ENCODE measurements around the gene GJA4. TPM values are rescaled to one million over a fixed set of nuclear protein-coding genes. Genes with fewer than 3 reads are reported as not detected.
A peak's percentile ranks its signal among the peaks of the same experiment; 100 is the strongest.
"Not testable (repeated sequence)": the region's sequence is repeated elsewhere in the genome, so short reads cannot be mapped to it uniquely, and the experiment has no call there.

The GJA4 gene
- total and polyA plus RNA-seq, 5 experiments from 2014 or later = not detected

DNA sequence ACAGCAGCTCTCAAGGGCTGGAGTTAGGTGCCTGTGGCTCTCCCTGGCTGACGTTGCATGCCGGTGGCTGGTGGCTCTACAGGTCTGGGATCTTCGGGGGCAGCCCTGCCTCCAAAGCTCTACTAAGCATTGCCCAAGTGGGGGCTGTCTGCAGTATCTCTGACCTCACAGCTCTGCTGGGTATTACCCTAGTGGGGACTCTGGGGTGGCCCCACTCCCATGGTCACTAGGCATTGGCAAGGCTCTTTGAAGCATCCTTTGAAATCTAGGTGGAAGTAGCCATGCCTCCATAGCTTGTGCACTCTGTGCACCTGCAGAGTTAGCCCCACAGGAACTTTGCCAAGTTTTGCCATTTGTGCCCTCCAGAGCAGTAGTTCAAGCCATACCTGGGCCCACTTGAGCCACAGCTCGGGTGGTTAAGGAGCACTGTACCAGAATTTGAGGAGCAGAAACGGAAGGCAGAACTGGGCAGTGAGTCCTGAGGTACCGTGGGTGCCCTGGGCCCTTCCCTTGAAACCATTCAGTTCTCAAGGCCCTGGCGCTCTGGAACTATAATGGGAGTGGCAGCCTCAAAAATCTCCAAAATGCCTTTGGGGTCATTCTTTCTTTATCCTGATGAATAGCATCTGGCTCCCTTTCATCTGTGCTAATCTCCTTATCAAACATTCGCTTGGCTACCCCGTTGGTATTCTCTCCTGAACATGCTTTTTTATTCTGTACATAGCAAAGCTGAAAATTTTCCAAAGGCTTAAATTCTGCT is 15.4 kb downstream of the GJA4 start:
- Mint-ChIP-seq H3K27ac (no peak overlapping the region), H3K36me3 (peaks cover 8 to 23% (median 11%) of the 10 kb centered on the region in 3 donors), H3K4me1 (peaks cover 0 to 10% (median under 1%) of the 10 kb centered on the region in 4 donors), H3K9me3 (peaks cover 0 to 17% (median 6%) of the 10 kb centered on the region in 9 donors), H3K4me3 (no peak overlapping the region), H3K27me3 (no peaks in the 10 kb centered on the region)
- POLR2A ChIA-PET = no interaction called here
- DNase-seq = no peak
- ATAC-seq = no peak

DNA sequence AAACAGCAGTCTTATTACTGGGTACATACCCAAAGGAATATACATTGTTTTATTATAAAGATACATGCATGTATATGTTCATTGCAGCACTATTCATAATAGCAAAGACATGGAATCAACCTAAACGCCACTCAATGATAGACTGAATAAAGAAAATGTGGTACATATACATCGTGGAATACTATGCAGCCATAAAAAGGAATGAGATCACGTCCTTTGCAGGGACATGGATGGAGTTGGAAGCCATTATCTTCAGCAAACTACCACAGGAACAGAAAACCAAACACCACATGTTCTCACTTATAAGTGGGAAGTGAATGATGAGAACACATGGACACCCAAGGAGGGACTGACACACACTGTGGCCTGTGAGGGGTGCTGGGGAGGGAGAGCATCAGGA is 18.0 kb downstream of the GJA4 start:
- ATAC-seq, POLR2A ChIA-PET, DNase-seq, H3K4me3 Mint-ChIP-seq, H3K27ac Mint-ChIP-seq, H3K4me1 Mint-ChIP-seq, H3K27me3 Mint-ChIP-seq: not testable (repeated sequence)
- Mint-ChIP-seq H3K36me3 (peaks cover 0 to 21% (median 2%) of the 10 kb centered on the region in 3 donors), H3K9me3 (peaks cover 0 to 12% (median 3%) of the 10 kb centered on the region in 9 donors)

DNA sequence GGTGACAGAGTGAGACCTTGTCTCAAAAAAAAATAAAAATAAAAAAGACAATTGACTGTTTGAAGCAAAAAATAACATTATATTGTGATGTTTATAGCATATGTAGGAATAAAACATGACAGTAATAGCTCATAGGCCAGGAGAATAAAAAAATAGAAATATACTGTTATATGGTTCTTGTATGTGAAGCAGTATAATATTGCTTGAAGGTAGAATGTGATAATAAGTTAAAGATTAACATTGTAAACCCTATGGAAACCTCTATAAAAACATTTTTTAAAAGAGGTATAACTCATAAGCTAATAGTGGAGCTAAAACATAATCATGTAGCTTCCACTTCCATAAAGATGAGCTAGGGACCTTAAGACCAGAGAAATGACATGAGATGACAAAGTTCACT is 23.5 kb downstream of the GJA4 start:
- POLR2A ChIA-PET = no interaction called here
- Mint-ChIP-seq H3K4me3 (no peak overlapping the region), H3K36me3 (peaks cover 0 to 12% (median 0%) of the 10 kb centered on the region in 3 donors), H3K9me3 (peaks cover 0 to under 1% (median 0%) of the 10 kb centered on the region in 9 donors), H3K27ac (no peak overlapping the region), H3K4me1 (peaks cover 0 to 4% (median 0%) of the 10 kb centered on the region in 4 donors), H3K27me3 (peaks cover 0 to 2% (median 0%) of the 10 kb centered on the region in 5 donors)
- no peak for ATAC-seq
- DNase-seq = no peak

DNA sequence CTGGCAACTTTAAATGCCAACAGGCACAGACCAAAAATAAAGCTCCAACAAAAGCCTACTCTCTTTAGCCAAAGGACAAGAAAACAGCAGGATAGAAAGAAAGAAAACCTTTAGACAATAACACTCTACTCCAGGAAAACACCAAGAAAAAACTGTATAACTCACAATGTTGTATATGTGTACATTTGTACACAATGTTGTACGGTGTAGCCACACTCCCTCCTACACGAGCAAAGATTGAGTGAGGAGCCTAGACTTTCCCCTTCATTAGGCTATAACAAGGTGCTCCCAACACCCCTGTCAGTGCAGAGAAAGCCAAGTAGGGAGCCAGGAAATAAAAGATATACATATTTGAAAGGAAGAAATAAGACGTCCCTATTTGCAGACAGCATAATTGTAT is 24.0 kb downstream of the GJA4 start:
- H3K4me3 Mint-ChIP-seq = no peak overlapping the region
- ATAC-seq = no peak
- peaks cover 0 to 2% (median 0%) of the 10 kb centered on the region in 9 donors for H3K9me3 Mint-ChIP-seq
- peaks cover 0 to 2% (median 0%) of the 10 kb centered on the region in 5 donors for H3K27me3 Mint-ChIP-seq
- no peak for DNase-seq
- no peak overlapping the region for H3K27ac Mint-ChIP-seq
- POLR2A ChIA-PET = no interaction called here
- H3K36me3 Mint-ChIP-seq = peaks cover 0 to 15% (median 0%) of the 10 kb centered on the region in 3 donors
- no peaks in the 10 kb centered on the region for H3K4me1 Mint-ChIP-seq

DNA sequence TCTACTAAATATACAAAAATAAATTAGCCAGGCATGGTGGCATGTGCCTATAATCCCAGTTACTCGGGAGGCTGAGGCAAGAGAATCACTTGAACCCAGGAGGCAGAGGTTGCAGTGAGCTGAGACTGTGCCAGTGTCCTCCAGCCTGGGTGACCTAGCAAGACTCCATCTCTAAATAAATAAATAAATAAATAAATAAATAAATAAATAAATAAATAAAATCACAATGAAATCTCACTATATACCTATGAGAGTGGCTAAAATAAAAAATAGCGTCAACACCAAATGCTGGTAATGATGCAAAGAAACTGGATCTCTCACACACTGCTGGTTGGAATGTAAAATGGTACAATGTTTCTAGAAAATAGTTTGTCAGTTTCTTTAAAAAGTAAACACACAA is 26.1 kb downstream of the GJA4 start:
- H3K4me1 Mint-ChIP-seq, DNase-seq, H3K27me3 Mint-ChIP-seq, ATAC-seq, H3K4me3 Mint-ChIP-seq, H3K9me3 Mint-ChIP-seq, H3K27ac Mint-ChIP-seq: not testable (repeated sequence)
- POLR2A ChIA-PET = interaction anchor here (0.6 kb wide), 1 partner anchor 28 kb away, joined by 3 read pairs; no protein-coding TSS in a partner anchor
- H3K36me3 Mint-ChIP-seq = peaks cover 0 to 11% (median 0%) of the 10 kb centered on the region in 3 donors

DNA sequence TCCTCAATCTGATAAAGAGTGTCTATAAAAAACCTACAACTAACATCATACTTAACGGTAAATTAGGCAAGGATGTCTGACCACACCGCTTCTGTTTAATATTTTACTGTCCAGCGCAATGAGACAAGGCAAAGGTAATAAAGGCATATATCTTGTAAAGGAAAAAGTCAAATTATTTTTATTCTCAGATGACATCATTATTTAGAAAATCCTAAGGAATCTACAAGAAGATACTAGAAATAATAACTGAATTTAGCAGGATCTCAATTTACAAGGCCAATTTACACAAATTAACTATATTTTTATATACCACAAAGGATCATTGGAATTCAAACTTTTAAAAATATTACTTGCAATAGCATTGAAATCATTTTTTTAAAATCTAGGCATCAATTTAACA is 29.4 kb downstream of the GJA4 start:
- peaks cover 0 to 2% (median 0%) of the 10 kb centered on the region in 5 donors for H3K27me3 Mint-ChIP-seq
- POLR2A ChIA-PET = no interaction called here
- peaks cover 0 to 9% (median 0%) of the 10 kb centered on the region in 9 donors for H3K9me3 Mint-ChIP-seq
- H3K36me3 Mint-ChIP-seq = peaks cover 0 to 9% (median 0%) of the 10 kb centered on the region in 3 donors
- no peak for ATAC-seq
- DNase-seq = no peak
- H3K4me1 Mint-ChIP-seq = peaks cover 0 to 2% (median 0%) of the 10 kb centered on the region in 4 donors
- H3K27ac Mint-ChIP-seq = no peak overlapping the region
- H3K4me3 Mint-ChIP-seq = no peak overlapping the region

DNA sequence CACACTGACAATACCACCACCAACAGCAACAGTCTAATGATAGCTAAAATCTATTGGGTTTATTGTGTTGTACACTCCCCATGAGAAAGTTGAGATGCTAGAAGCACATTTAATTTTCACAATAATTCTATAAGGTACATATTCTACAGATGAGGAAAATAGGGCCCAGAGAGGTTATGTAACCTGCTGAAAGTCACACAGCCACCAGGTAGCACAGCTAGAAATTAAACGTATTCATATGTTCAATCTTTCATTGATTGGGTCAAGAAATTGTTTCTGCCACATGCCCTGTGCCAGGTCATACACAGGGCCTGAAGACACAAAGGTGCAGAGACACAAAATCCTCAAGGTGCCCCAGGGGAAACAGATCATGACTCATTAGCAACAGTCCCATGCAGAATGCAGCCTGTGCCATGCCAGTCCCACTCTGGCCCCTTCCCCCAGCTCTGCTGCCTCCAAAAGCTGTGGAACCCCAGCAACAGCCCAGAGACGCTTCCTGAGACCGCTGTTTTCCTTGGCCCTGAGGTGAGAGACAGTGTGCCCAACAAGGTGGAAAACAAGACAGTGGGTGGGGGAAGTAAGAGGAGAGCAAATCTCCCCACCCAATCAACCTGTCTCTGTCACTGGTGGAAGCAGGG is 32.1 kb downstream of the GJA4 start:
- Mint-ChIP-seq H3K27me3 (no peaks in the 10 kb centered on the region), H3K9me3 (peaks cover 0 to 9% (median 0%) of the 10 kb centered on the region in 9 donors), H3K4me3 (no peak overlapping the region), H3K36me3 (peaks cover 0 to 6% (median 0%) of the 10 kb centered on the region in 3 donors), H3K4me1 (peaks cover 0 to 6% (median 0%) of the 10 kb centered on the region in 4 donors), H3K27ac (no peak overlapping the region)
- POLR2A ChIA-PET = no interaction called here
- DNase-seq (no peak), ATAC-seq (no peak)

DNA sequence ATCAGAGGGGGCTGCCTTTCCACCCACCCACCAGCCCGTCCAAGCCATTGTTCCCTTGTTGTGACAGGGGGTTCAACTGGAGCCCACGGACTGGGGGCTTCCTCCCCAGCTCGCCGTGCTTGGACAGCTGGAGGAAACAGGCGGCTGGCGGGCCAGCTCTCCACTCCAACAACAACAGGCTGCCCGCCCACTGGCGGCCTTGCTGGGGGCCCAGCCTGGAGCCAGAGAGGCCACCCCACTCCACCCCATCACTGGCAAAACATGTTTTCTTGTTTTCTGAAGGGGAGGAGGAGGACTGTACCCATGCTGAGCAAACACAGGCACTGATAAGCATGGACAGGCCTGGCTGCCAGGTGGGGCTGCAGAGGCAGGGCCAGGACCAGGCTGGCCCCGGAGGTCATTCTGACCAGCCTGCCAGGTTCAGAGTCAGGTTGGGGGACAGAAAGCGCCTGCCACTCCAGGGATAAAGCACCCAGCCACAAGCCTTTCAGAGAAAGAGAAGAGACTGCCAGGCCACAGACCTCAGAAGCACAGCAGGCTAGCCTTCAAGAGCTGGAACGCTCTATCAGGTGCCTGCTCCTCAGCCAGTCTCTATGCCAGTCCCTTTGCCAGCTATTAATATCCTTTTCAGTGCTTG is 32.8 kb downstream of the GJA4 start:
- Mint-ChIP-seq H3K4me3 (no peak overlapping the region), H3K4me1 (peaks cover 0 to 6% (median 0%) of the 10 kb centered on the region in 4 donors), H3K9me3 (peaks cover 0 to 9% (median 0%) of the 10 kb centered on the region in 9 donors), H3K27ac (no peak overlapping the region), H3K36me3 (peaks cover 0 to 3% (median 0%) of the 10 kb centered on the region in 3 donors), H3K27me3 (no peaks in the 10 kb centered on the region)
- DNase-seq = no peak
- POLR2A ChIA-PET = no interaction called here
- no peak for ATAC-seq

DNA sequence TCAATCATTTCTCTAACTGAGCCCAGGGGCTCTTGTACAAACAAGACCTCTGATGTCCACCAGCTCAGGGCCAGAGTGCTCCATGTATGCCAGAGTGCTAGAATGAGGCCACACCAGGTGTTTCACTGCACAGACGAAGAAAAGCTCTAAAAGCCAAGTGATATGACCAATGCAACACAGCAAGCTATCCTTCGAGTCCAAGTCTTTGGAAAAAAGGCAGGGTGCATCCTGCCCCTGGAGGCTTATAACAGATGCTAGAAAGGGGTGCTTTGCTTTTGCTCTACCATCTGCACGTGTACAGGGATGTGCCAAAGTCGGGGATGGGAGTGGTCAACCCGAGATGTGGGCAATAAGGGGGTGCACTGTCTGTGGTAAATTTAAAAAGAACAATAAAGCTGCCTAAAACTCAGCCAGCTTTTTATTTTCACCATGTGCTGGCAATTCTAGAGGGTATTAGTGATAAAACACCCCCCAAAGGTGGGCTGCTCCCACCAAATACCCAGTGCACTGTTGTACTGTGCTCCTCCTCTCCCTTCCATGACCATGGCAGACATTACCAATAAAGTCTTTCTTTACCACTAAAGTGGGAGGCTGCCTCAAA is 34.6 kb downstream of the GJA4 start:
- H3K36me3 Mint-ChIP-seq = peaks cover 0 to 2% (median 0%) of the 10 kb centered on the region in 3 donors
- H3K4me1 Mint-ChIP-seq = peaks cover 0 to 6% (median 0%) of the 10 kb centered on the region in 4 donors
- ATAC-seq (no peak), DNase-seq (no peak)
- peak overlapping the region in 1 of 10 donors; percentile 54 for H3K27ac Mint-ChIP-seq
- POLR2A ChIA-PET = no interaction called here
- H3K9me3 Mint-ChIP-seq = peaks cover 0 to 9% (median 0%) of the 10 kb centered on the region in 9 donors
- no peak overlapping the region for H3K4me3 Mint-ChIP-seq
- H3K27me3 Mint-ChIP-seq = no peaks in the 10 kb centered on the region

DNA sequence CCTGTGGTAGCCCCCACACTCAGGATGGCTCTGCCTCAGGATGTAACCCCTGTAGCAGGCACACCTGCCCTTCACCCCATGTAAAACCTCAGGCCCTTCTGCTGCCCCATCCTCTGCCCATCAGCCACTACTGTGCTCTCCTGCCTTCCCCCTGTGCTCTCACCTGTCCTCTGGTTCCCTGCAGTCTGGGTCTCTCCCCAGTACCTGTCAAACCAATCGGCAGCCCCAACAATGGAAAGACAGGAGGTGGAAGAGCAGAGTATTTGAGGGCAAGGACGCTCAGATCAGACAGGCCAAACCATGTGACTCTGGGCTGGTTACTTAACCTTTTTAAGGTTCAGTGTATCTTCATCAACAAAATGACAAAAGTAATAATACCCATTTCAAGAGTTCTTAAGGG is 35.8 kb downstream of the GJA4 start:
- H3K4me1 Mint-ChIP-seq = peaks cover 0 to 6% (median 0%) of the 10 kb centered on the region in 4 donors
- no peak for ATAC-seq
- no peak overlapping the region for H3K4me3 Mint-ChIP-seq
- H3K9me3 Mint-ChIP-seq = peaks cover 0 to 8% (median 0%) of the 10 kb centered on the region in 9 donors
- no peak overlapping the region for H3K27ac Mint-ChIP-seq
- no peak for DNase-seq
- no peaks in the 10 kb centered on the region for H3K27me3 Mint-ChIP-seq
- POLR2A ChIA-PET = no interaction called here
- H3K36me3 Mint-ChIP-seq = peaks cover 0 to 4% (median 0%) of the 10 kb centered on the region in 3 donors

DNA sequence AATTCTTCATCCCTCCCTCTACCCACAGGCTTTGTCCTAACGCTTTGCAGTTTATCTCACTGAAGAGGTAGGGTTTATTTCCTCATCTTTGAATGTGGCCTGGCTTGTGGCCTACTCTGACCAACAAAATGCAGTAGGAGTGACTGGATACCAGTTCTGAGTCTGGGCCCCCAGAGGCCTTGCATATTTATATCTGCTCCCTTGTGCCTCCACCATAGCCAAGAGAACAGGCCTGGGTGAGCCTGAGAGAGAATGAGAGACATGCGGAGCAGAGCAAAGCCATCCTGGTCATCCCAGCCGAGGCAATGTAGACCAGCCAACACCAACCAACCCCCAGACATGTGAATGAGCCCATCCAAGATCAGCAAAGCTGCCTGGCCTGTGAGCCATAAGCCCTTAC is 36.5 kb downstream of the GJA4 start:
- Mint-ChIP-seq H3K4me3 (no peak overlapping the region), H3K27ac (no peak overlapping the region), H3K27me3 (no peaks in the 10 kb centered on the region), H3K9me3 (peaks cover 0 to 2% (median 0%) of the 10 kb centered on the region in 9 donors), H3K4me1 (peaks cover 0 to 5% (median 0%) of the 10 kb centered on the region in 4 donors), H3K36me3 (peaks cover 0 to 4% (median 0%) of the 10 kb centered on the region in 3 donors)
- POLR2A ChIA-PET = no interaction called here
- no peak for DNase-seq
- ATAC-seq = no peak

DNA sequence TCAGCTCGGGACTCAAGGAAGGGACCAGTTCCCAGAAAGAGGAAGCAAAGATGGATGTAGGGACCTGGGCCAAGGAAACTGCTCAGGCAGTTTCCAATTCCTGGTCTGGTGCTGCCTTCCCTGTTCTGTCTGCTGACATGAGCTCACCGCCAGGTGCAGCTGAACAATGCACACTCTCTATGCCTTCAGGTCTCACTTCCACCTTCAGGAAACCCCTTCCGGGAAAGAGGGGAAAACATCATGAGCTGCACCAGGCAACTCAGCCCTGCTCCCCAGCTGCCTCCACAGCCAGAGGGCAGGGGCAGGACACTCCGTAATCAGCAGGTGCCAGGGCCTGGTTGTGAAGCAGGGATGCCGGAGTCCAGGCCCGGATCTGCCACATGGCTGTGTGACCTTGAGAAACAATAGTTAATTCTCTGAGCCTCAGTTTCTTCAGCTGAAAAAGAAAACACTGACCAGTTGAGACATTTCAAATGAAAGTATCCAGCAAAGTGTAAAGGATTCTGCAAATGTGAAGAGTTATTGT is 39.0 kb downstream of the GJA4 start:
- H3K36me3 Mint-ChIP-seq = peaks cover 0 to 4% (median 0%) of the 10 kb centered on the region in 3 donors
- H3K4me3 Mint-ChIP-seq = no peak overlapping the region
- no peaks in the 10 kb centered on the region for H3K27me3 Mint-ChIP-seq
- H3K27ac Mint-ChIP-seq = no peak overlapping the region
- ATAC-seq (no peak), DNase-seq (no peak)
- POLR2A ChIA-PET = no interaction called here
- H3K9me3 Mint-ChIP-seq = no peaks in the 10 kb centered on the region
- H3K4me1 Mint-ChIP-seq = peaks cover 0 to 5% (median 0%) of the 10 kb centered on the region in 4 donors
